ENCODE results near the gene IKBKG.
"Not testable (repeated sequence)": the region's sequence is repeated elsewhere in the genome, so short reads cannot be mapped to it uniquely, and the experiment has no call there.

Gene IKBKG

GRCh38 chrX:154529206-154529612 is 18.2 kb upstream of the IKBKG start:
- TF ChIP-seq CTCF (conservative IDR thresholded peaks at IDR 0.05; ENCODE audit: low read depth, low read length): no peak
- DNase-seq (ENCODE audit: low read depth): no peak

GRCh38 chrX:154530286-154530685 is 17.1 kb upstream of the IKBKG start:
- H3K4me3 ChIP-seq (ENCODE audit: low read length): no peak overlapping the region
- TF ChIP-seq CTCF (conservative IDR thresholded peaks at IDR 0.05; ENCODE audit: low read depth, low read length): no peak
- no peak for DNase-seq (ENCODE audit: low read depth)

More at GRCh38 chrX:154529206-154529612, 18.2 kb upstream of the IKBKG start:
- no peak overlapping the region for H3K4me3 ChIP-seq (ENCODE audit: low read length)

GRCh38 chrX:154531626-154532025 is 15.8 kb upstream of the IKBKG start:
- H3K4me3 ChIP-seq (ENCODE audit: low read length): no peak overlapping the region
- no peak for TF ChIP-seq CTCF (conservative IDR thresholded peaks at IDR 0.05; ENCODE audit: low read depth, low read length)
- peak; percentile 52 for DNase-seq (ENCODE audit: low read depth)

GRCh38 chrX:154532690-154533089 is 14.7 kb upstream of the IKBKG start:
- no peak for TF ChIP-seq CTCF (conservative IDR thresholded peaks at IDR 0.05; ENCODE audit: low read depth, low read length)
- DNase-seq (ENCODE audit: low read depth): no peak
- H3K4me3 ChIP-seq (ENCODE audit: low read length): no peak overlapping the region

GRCh38 chrX:154534526-154535322 is 12.7 kb upstream of the IKBKG start:
- H3K4me3 ChIP-seq (ENCODE audit: low read length): no peak overlapping the region
- DNase-seq (ENCODE audit: low read depth): no peak
- peak; percentile 95 for TF ChIP-seq CTCF (conservative IDR thresholded peaks at IDR 0.05; ENCODE audit: low read depth, low read length)

- no peak for TF ChIP-seq CTCF (conservative IDR thresholded peaks at IDR 0.05; ENCODE audit: low read depth, low read length)
- no peak for DNase-seq (ENCODE audit: low read depth)
Observed at GRCh38 chrX:154535892-154536291, 11.5 kb upstream of the IKBKG start.

GRCh38 chrX:154539077-154539476 is 8.3 kb upstream of the IKBKG start:
- DNase-seq (ENCODE audit: low read depth): no peak
- no peak overlapping the region for H3K4me3 ChIP-seq (ENCODE audit: low read length)
- no peak for TF ChIP-seq CTCF (conservative IDR thresholded peaks at IDR 0.05; ENCODE audit: low read depth, low read length)

More at GRCh38 chrX:154535892-154536291, 11.5 kb upstream of the IKBKG start:
- no peak overlapping the region for H3K4me3 ChIP-seq (ENCODE audit: low read length)

GRCh38 chrX:154540365-154540764 is 7.1 kb upstream of the IKBKG start:
- not testable (repeated sequence) for DNase-seq (ENCODE audit: low read depth); H3K4me3 ChIP-seq (ENCODE audit: low read length)
